Nephron (organoid): ENCODE data around the gene ZNF134.

Experiments used
- H3K27ac Mint-ChIP-seq, 3 experiments: 2 replicates each; pipeline ENCODE4 v1.8.0; 2020; ENCODE audit warnings: mixed read lengths in 3 of 3, mild to moderate bottlenecking in 2 of 3, moderate library complexity in 1 of 3
- H3K27me3 Mint-ChIP-seq: 2 replicates; pipeline ENCODE4 v1.8.0; 2021; ENCODE audit warnings: low read depth, mild to moderate bottlenecking, moderate library complexity, mixed read lengths
- H3K36me3 Mint-ChIP-seq: 2 replicates; pipeline ENCODE4 v1.8.0; 2020; ENCODE audit warnings: low read depth, mixed read lengths
- H3K4me1 Mint-ChIP-seq: 2 replicates; pipeline ENCODE4 v1.8.0; 2020; ENCODE audit warnings: mixed read lengths
- H3K4me3 Mint-ChIP-seq, 3 experiments: 2 replicates each; pipeline ENCODE4 v1.8.0; 2020; ENCODE audit warnings: mild to moderate bottlenecking in 3 of 3, mixed read lengths in 3 of 3, moderate library complexity in 2 of 3
- H3K9me3 Mint-ChIP-seq: 2 replicates; pipeline ENCODE4 v1.8.0; 2020; ENCODE audit warnings: mixed read lengths
- CTCF ChIP-seq, 3 experiments: fragments of 200-600 bp; sonication (generic); IDR thresholded peaks; one replicate each; pipeline ENCODE4 v1.5.0; 2021; ENCODE audit warnings: antibody characterized with exemption in 3 of 3; ENCODE audit not compliant: unreplicated experiment in 3 of 3

The ZNF134 gene

DNA sequence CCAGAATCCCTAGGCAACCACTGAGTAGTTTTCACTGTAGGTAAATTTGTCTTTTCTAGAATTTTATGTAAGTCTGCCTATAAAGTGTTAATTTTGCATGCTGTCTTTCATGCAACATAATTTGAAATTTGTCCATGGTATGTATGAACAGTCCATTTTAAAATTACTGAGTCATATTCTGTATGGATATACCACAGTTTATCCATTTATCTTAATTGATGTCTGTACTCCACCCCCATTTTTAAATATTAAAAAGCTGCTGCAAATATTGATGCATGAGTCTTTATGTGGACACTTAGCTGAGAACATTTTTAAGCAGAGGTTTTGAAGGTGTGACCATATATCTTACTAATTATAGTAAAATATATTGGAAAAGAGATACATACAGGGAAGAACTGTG is 9.0 kb downstream of the ZNF134 start:
- Mint-ChIP-seq H3K4me1 (no peaks in the 10 kb centered on the region), H3K27me3 (no peaks in the 10 kb centered on the region), H3K36me3 (peaks cover 98% of the 10 kb centered on the region), H3K9me3 (peaks cover 92% of the 10 kb centered on the region), H3K4me3 (no peak overlapping the region), H3K27ac (no peak overlapping the region)
- no peak for TF ChIP-seq CTCF (IDR thresholded peaks at IDR 0.05; ENCODE audit: unreplicated experiment in 3 of 3)

GRCh38 chr19:57632987-57633831 is 19.2 kb downstream of the ZNF134 start, which contains the start of gene ZNF211:
ZNF211 (plus strand) TSS chr19:57633168; CDS start chr19:57633347, 179 bp downstream.
- Mint-ChIP-seq H3K36me3 (peaks cover 95% of the 10 kb centered on the region), H3K9me3 (peaks cover 61% of the 10 kb centered on the region), H3K4me3 (peak within 1 kb of the TSS; percentile 92 to 98 (median 94)), H3K4me1 (peaks cover 6% of the 10 kb centered on the region), H3K27ac (peak within 1 kb of the TSS in 2 of 3 experiments; percentile 30 to 80), H3K27me3 (no peaks in the 10 kb centered on the region)
- no peak for TF ChIP-seq CTCF (IDR thresholded peaks at IDR 0.05; ENCODE audit: unreplicated experiment in 3 of 3)

DNA sequence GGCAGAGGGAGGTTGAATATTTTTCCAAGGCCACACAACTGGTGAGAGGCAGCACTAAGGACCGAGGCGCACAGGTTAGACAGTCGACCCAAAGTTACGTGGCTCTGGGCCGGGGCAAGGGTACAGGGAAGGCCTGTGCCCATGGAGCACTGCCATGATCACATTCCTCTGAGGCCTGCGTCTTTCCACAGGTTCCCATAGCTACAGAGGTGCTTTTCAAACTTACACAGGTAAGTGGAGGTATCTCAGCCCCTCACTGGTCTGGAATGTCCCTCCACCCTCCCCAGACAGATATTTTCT is 19.7 kb downstream of the ZNF134 start:
- peak overlapping the region; percentile 92 to 98 (median 94) for H3K4me3 Mint-ChIP-seq
- peak overlapping the region in 2 of 3 experiments; percentile 30 to 80 for H3K27ac Mint-ChIP-seq
- no peaks in the 10 kb centered on the region for H3K27me3 Mint-ChIP-seq
- peaks cover 95% of the 10 kb centered on the region for H3K36me3 Mint-ChIP-seq
- H3K9me3 Mint-ChIP-seq, result peaks cover 61% of the 10 kb centered on the region
- peaks cover 6% of the 10 kb centered on the region for H3K4me1 Mint-ChIP-seq
- TF ChIP-seq CTCF (IDR thresholded peaks at IDR 0.05; ENCODE audit: unreplicated experiment in 3 of 3), result no peak

- no peak for TF ChIP-seq CTCF (IDR thresholded peaks at IDR 0.05; ENCODE audit: unreplicated experiment in 3 of 3)
- no peak overlapping the region for H3K4me3 Mint-ChIP-seq
- peaks cover 6% of the 10 kb centered on the region for H3K4me1 Mint-ChIP-seq
Observed at GRCh38 chr19:57637379-57637778, 23.3 kb downstream of the ZNF134 start.

GRCh38 chr19:57641715-57642234 is 27.7 kb downstream of the ZNF134 start:
- H3K27me3 Mint-ChIP-seq, result no peaks in the 10 kb centered on the region
- H3K9me3 Mint-ChIP-seq, result peaks cover 78% of the 10 kb centered on the region
- peaks cover 92% of the 10 kb centered on the region for H3K36me3 Mint-ChIP-seq
- TF ChIP-seq CTCF (IDR thresholded peaks at IDR 0.05; ENCODE audit: unreplicated experiment in 3 of 3), result no peak
- H3K4me3 Mint-ChIP-seq, result no peak overlapping the region
- no peaks in the 10 kb centered on the region for H3K4me1 Mint-ChIP-seq
- H3K27ac Mint-ChIP-seq, result no peak overlapping the region

More at GRCh38 chr19:57637379-57637778, 23.3 kb downstream of the ZNF134 start:
- no peak overlapping the region for H3K27ac Mint-ChIP-seq
- peaks cover 100% of the 10 kb centered on the region for H3K36me3 Mint-ChIP-seq
- no peaks in the 10 kb centered on the region for H3K27me3 Mint-ChIP-seq
- H3K9me3 Mint-ChIP-seq, result peaks cover 78% of the 10 kb centered on the region
